Osteocyte (in vitro differentiated cells): Measurements from ENCODE around the gene SPATS2L. TPM values are rescaled to one million over a fixed set of nuclear protein-coding genes. Genes with fewer than 3 reads are reported as not detected.

Experiments used
- DNase-seq: peaks from one replicate; pipeline ENCODE4 v3.0.0; 2021; ENCODE audit warnings: mixed read lengths; ENCODE audit not compliant: unreplicated experiment; ENCODE audit errors: extremely low spot score
- H3K27ac Mint-ChIP-seq: one replicate; pipeline ENCODE4 v1.8.0; 2021; ENCODE audit warnings: mild to moderate bottlenecking, mixed read lengths; ENCODE audit not compliant: unreplicated experiment
- H3K27me3 Mint-ChIP-seq: one replicate; pipeline ENCODE4 v1.8.0; 2021; ENCODE audit warnings: mixed read lengths; ENCODE audit not compliant: unreplicated experiment
- H3K36me3 Mint-ChIP-seq: one replicate; pipeline ENCODE4 v1.8.0; 2021; ENCODE audit warnings: mixed read lengths; ENCODE audit not compliant: unreplicated experiment
- H3K4me1 Mint-ChIP-seq: one replicate; pipeline ENCODE4 v1.8.0; 2021; ENCODE audit warnings: mixed read lengths; ENCODE audit not compliant: unreplicated experiment
- H3K4me3 Mint-ChIP-seq: one replicate; pipeline ENCODE4 v1.8.0; 2021; ENCODE audit warnings: mild to moderate bottlenecking, moderate library complexity, mixed read lengths; ENCODE audit not compliant: unreplicated experiment
- H3K9me3 Mint-ChIP-seq: one replicate; pipeline ENCODE4 v1.8.0; 2021; ENCODE audit warnings: mixed read lengths; ENCODE audit not compliant: unreplicated experiment
- CTCF ChIP-seq: fragments of 200-600 bp; sonication (generic); IDR thresholded peaks from 2 replicates; pipeline ENCODE4 v1.5.0; 2021; ENCODE audit warnings: antibody characterized with exemption, mild to moderate bottlenecking, moderate library complexity
- total RNA-seq: library from RNA; stranded (reverse); gene quantifications from 2 replicates; pipeline ENCODE4 v1.2.1, GENCODE V29; 2021

The SPATS2L gene
- total RNA-seq, 1 donor from 2014 or later, result 152 TPM

GRCh38 chr2:200297100-200297499 is 9.4 kb upstream of the SPATS2L start:
- H3K4me3 Mint-ChIP-seq, result no peak overlapping the region
- H3K27me3 Mint-ChIP-seq, result no peaks in the 10 kb centered on the region
- TF ChIP-seq CTCF, result no peak
- no peaks in the 10 kb centered on the region for H3K9me3 Mint-ChIP-seq
- no peak for DNase-seq
- H3K4me1 Mint-ChIP-seq, result peaks cover 29% of the 10 kb centered on the region
- no peak overlapping the region for H3K27ac Mint-ChIP-seq
- no peaks in the 10 kb centered on the region for H3K36me3 Mint-ChIP-seq

GRCh38 chr2:200297989-200298388 is 8.5 kb upstream of the SPATS2L start:
- H3K27me3 Mint-ChIP-seq, result no peaks in the 10 kb centered on the region
- H3K9me3 Mint-ChIP-seq, result no peaks in the 10 kb centered on the region
- TF ChIP-seq CTCF, result no peak
- peak overlapping the region; percentile 37 for H3K4me3 Mint-ChIP-seq
- no peaks in the 10 kb centered on the region for H3K36me3 Mint-ChIP-seq
- DNase-seq, result no peak
- H3K27ac Mint-ChIP-seq, result peak overlapping the region; percentile 48
- peaks cover 32% of the 10 kb centered on the region for H3K4me1 Mint-ChIP-seq

- Mint-ChIP-seq H3K36me3 (no peaks in the 10 kb centered on the region), H3K4me3 (no peak overlapping the region), H3K27me3 (no peaks in the 10 kb centered on the region), H3K9me3 (no peaks in the 10 kb centered on the region), H3K4me1 (peaks cover 32% of the 10 kb centered on the region), H3K27ac (no peak overlapping the region)
- no peak for TF ChIP-seq CTCF
- DNase-seq, result no peak
Measured at GRCh38 chr2:200298816-200299215, 7.7 kb upstream of the SPATS2L start.

GRCh38 chr2:200300065-200300464 is 6.4 kb upstream of the SPATS2L start:
- DNase-seq, result no peak
- no peak overlapping the region for H3K4me3 Mint-ChIP-seq
- H3K9me3 Mint-ChIP-seq, result no peaks in the 10 kb centered on the region
- H3K4me1 Mint-ChIP-seq, result peaks cover 34% of the 10 kb centered on the region
- no peaks in the 10 kb centered on the region for H3K27me3 Mint-ChIP-seq
- H3K36me3 Mint-ChIP-seq, result no peaks in the 10 kb centered on the region
- TF ChIP-seq CTCF, result no peak
- no peak overlapping the region for H3K27ac Mint-ChIP-seq

GRCh38 chr2:200300638-200301314 is 5.7 kb upstream of the SPATS2L start:
- Mint-ChIP-seq H3K27me3 (no peaks in the 10 kb centered on the region), H3K27ac (peak overlapping the region; percentile 31), H3K36me3 (no peaks in the 10 kb centered on the region), H3K4me3 (no peak overlapping the region), H3K4me1 (peaks cover 40% of the 10 kb centered on the region), H3K9me3 (no peaks in the 10 kb centered on the region)
- no peak for TF ChIP-seq CTCF
- DNase-seq, result no peak
